Measurements from ENCODE around the gene ZNF408.

DNA sequence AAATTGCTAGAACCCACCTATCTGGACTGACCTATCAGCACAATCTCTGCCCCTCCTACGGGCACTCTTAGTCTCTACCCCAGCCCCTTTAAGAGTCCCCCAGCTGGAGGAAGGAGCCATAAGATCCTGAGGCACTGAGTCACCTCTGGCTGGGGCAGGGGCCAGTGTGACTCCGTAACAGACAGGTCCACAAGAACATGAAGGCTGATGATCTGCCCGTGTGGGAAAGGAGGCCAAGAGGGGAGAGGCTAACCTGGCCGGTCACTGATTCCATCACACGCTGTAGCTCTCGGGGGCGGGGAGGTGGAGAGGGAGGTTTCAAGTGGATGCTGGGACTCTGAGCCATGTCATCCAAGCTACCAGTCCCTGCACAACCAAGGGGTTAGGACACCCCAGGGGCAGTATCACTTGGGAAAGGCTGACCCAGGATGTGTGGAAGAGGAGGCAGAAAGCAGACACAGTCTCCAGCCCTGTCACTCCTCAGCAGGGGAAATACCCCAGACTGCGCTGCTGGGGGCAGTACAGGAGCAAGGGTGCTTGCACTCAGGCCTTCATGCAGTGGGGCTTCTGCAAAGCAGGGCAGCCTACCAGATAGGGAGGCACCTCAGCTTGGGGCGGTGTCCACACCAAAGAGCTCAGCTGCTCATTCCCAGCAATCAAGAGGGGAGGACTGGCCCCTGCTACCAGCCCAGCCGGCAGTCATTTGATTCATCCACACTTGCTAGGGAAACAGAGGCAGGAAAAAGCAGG is 22.7 kb upstream of the ZNF408 start:
- TF ChIP-seq, protein P1, sequence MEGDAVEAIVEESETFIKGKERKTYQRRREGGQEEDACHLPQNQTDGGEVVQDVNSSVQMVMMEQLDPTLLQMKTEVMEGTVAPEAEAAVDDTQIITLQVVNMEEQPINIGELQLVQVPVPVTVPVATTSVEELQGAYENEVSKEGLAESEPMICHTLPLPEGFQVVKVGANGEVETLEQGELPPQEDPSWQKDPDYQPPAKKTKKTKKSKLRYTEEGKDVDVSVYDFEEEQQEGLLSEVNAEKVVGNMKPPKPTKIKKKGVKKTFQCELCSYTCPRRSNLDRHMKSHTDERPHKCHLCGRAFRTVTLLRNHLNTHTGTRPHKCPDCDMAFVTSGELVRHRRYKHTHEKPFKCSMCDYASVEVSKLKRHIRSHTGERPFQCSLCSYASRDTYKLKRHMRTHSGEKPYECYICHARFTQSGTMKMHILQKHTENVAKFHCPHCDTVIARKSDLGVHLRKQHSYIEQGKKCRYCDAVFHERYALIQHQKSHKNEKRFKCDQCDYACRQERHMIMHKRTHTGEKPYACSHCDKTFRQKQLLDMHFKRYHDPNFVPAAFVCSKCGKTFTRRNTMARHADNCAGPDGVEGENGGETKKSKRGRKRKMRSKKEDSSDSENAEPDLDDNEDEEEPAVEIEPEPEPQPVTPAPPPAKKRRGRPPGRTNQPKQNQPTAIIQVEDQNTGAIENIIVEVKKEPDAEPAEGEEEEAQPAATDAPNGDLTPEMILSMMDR (IDR thresholded peaks at IDR 0.05; ENCODE audit: poor library complexity, severe bottlenecking): no peak
- TF ChIP-seq EZH2 (IDR thresholded peaks at IDR 0.05; ENCODE audit: borderline replicate concordance, insufficient read depth, low read length, poor library complexity, severe bottlenecking) (no peak), EP300 (conservative IDR thresholded peaks at IDR 0.05; ENCODE audit: poor library complexity, severe bottlenecking) (no peak)
- TF ChIP-seq, protein P2, sequence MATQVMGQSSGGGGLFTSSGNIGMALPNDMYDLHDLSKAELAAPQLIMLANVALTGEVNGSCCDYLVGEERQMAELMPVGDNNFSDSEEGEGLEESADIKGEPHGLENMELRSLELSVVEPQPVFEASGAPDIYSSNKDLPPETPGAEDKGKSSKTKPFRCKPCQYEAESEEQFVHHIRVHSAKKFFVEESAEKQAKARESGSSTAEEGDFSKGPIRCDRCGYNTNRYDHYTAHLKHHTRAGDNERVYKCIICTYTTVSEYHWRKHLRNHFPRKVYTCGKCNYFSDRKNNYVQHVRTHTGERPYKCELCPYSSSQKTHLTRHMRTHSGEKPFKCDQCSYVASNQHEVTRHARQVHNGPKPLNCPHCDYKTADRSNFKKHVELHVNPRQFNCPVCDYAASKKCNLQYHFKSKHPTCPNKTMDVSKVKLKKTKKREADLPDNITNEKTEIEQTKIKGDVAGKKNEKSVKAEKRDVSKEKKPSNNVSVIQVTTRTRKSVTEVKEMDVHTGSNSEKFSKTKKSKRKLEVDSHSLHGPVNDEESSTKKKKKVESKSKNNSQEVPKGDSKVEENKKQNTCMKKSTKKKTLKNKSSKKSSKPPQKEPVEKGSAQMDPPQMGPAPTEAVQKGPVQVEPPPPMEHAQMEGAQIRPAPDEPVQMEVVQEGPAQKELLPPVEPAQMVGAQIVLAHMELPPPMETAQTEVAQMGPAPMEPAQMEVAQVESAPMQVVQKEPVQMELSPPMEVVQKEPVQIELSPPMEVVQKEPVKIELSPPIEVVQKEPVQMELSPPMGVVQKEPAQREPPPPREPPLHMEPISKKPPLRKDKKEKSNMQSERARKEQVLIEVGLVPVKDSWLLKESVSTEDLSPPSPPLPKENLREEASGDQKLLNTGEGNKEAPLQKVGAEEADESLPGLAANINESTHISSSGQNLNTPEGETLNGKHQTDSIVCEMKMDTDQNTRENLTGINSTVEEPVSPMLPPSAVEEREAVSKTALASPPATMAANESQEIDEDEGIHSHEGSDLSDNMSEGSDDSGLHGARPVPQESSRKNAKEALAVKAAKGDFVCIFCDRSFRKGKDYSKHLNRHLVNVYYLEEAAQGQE (IDR thresholded peaks at IDR 0.05; ENCODE audit: borderline replicate concordance): no peak
